ENCODE measurements around the gene DUS2. TPM values are rescaled to one million over a fixed set of nuclear protein-coding genes. Genes with fewer than 3 reads are reported as not detected.
"Not testable (repeated sequence)": the region's sequence is repeated elsewhere in the genome, so short reads cannot be mapped to it uniquely, and the experiment has no call there.

Gene DUS2
- total RNA-seq, 1 experiment from 2014 or later: 19.9 TPM

DNA sequence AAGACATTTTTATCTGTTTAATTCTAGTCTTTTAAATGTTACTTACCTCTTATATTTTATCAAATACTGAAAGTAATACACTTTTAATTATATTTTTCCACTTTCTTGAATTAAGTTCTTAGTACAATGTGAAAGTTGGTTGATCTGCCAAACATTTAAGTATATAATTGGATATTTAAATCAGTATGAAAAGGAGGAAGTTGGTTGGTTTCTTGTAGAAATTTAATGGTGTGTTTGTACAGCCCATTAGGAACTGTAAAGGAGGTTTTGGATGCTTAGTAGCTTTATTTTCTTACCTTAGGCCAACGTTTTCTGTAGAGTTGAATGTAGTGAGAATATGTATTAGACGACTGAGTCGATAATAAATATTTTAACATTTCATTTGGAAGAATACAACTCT lies 67.4 kb downstream of the DUS2 start:
- H3K4me1 ChIP-seq (ENCODE audit: insufficient read depth, low read length): 0 out of 2 replicates have a peak, but pooled peaks cover 9% of the 10 kb centered on the region
- no peaks in the 10 kb centered on the region for H3K27me3 ChIP-seq (ENCODE audit: low read length)
- no peaks in the 10 kb centered on the region for H3K9me2 ChIP-seq (replicated peaks; ENCODE audit: low read length)
- no peak for ATAC-seq
- no peaks in the 10 kb centered on the region for H3K9me3 ChIP-seq (ENCODE audit: low read length)
- H3K36me3 ChIP-seq (ENCODE audit: low read depth, low read length): no peaks in the 10 kb centered on the region
- no peak overlapping the region for H3K27ac ChIP-seq (ENCODE audit: low read length)
- BruUV-seq (replicated peaks): no TSS peak
- intact Hi-C loops (cut with micrococcal nuclease): no loop called here
- POLR2A ChIA-PET (ENCODE audit: unreplicated experiment): no interaction called here
- H3K4me3 ChIP-seq (ENCODE audit: low read length): no peak overlapping the region
- CTCF ChIA-PET: no interaction called here
- H3F3A ChIP-seq (ENCODE audit: low read length, unreplicated experiment): no peaks in the 10 kb centered on the region
- H4K20me1 ChIP-seq (ENCODE audit: low read length): peaks cover 8% of the 10 kb centered on the region; the same call in 1 of the 2 replicates
- no peak overlapping the region for H2AFZ ChIP-seq (ENCODE audit: low read length)
- TF ChIP-seq EZH2phosphoT487 (IDR thresholded peaks at IDR 0.05; ENCODE audit: borderline replicate concordance, low read length) (no peak), EZH2 (IDR thresholded peaks at IDR 0.05; ENCODE audit: low read length, unreplicated experiment) (no peak)
- H3K9ac ChIP-seq (ENCODE audit: low read length): no peak overlapping the region
- H3K4me2 ChIP-seq (ENCODE audit: low read length): no peak overlapping the region
- H3K79me2 ChIP-seq (ENCODE audit: low read length): peaks cover 96% of the 10 kb centered on the region
- no peak for DNase-seq

DNA sequence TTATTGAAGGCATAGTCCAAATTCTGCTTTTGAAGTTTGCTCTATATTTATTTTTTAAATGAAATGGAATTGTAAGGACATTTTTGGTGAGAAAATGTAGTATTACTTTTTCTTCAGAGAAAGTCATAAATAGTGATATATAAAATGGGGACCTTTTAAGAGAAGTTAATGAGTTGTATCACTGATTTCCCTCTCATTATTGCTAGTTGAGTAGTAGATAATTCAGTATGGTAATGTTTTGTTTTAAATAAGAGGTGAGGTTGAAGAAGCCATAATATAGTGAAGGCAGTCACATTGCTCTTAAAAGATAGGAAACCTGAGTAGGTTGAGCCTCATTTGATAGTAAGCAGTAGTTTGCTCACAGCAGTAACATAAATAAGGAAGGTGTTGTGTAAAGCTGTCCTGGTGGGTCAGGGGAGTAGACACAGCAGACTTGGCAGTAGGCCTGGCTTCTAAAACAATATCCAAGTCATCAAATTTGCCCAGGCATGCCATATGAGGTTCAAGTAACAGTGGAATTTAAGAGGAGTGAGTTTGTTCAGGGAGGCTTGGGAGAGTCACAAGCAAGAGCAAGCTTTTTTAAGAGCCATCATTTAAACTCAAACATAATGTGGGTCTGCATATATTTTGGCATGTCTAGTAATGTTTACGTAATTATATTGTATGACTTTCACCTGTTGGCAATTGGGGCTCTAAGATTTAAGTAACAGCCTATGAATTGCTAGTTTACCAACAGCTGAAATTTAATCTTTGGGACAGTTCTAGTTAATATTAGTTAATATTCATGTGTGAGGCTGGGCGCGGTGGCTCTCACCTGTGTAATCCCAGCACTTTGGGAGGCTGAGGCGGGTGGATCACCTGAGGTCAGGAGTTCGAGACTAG lies 68.5 kb downstream of the DUS2 start:
- no peak overlapping the region for H3K27ac ChIP-seq (ENCODE audit: low read length)
- DNase-seq: peak; percentile 21
- H3K27me3 ChIP-seq (ENCODE audit: low read length): no peaks in the 10 kb centered on the region
- no TSS peak for BruUV-seq (replicated peaks)
- H3K9ac ChIP-seq (ENCODE audit: low read length): no peak overlapping the region
- intact Hi-C loops (cut with micrococcal nuclease): no loop called here
- H3K79me2 ChIP-seq (ENCODE audit: low read length): peaks cover 96% of the 10 kb centered on the region
- H3K36me3 ChIP-seq (ENCODE audit: low read depth, low read length): no peaks in the 10 kb centered on the region
- 0 out of 2 replicates have a peak, but pooled peaks cover 9% of the 10 kb centered on the region for H3K4me1 ChIP-seq (ENCODE audit: insufficient read depth, low read length)
- no peaks in the 10 kb centered on the region for H3F3A ChIP-seq (ENCODE audit: low read length, unreplicated experiment)
- peak; percentile 29 for ATAC-seq
- no peak overlapping the region for H3K4me3 ChIP-seq (ENCODE audit: low read length)
- TF ChIP-seq EZH2 (IDR thresholded peaks at IDR 0.05; ENCODE audit: low read length, unreplicated experiment) (no peak), EZH2phosphoT487 (IDR thresholded peaks at IDR 0.05; ENCODE audit: borderline replicate concordance, low read length) (no peak)
- TF ChIP-seq, protein P1, sequence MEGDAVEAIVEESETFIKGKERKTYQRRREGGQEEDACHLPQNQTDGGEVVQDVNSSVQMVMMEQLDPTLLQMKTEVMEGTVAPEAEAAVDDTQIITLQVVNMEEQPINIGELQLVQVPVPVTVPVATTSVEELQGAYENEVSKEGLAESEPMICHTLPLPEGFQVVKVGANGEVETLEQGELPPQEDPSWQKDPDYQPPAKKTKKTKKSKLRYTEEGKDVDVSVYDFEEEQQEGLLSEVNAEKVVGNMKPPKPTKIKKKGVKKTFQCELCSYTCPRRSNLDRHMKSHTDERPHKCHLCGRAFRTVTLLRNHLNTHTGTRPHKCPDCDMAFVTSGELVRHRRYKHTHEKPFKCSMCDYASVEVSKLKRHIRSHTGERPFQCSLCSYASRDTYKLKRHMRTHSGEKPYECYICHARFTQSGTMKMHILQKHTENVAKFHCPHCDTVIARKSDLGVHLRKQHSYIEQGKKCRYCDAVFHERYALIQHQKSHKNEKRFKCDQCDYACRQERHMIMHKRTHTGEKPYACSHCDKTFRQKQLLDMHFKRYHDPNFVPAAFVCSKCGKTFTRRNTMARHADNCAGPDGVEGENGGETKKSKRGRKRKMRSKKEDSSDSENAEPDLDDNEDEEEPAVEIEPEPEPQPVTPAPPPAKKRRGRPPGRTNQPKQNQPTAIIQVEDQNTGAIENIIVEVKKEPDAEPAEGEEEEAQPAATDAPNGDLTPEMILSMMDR (conservative IDR thresholded peaks at IDR 0.05; ENCODE audit: low read depth, low read length): no peak
- H4K20me1 ChIP-seq (ENCODE audit: low read length): peaks cover 7% of the 10 kb centered on the region; the same call in 1 of the 2 replicates
- H2AFZ ChIP-seq (ENCODE audit: low read length): no peak overlapping the region
- POLR2A ChIA-PET (ENCODE audit: unreplicated experiment): interaction anchor here (0.7 kb wide), 1 partner anchor 48 kb away, joined by 6 read pairs; no protein-coding TSS in a partner anchor
- CTCF ChIA-PET: interaction anchor here (0.5 kb wide), 1 partner anchor 38 kb away, joined by 4 read pairs; no protein-coding TSS in a partner anchor
- H3K4me2 ChIP-seq (ENCODE audit: low read length): no peak overlapping the region
- H3K9me3 ChIP-seq (ENCODE audit: low read length): no peaks in the 10 kb centered on the region
- H3K9me2 ChIP-seq (replicated peaks; ENCODE audit: low read length): no peaks in the 10 kb centered on the region

DNA sequence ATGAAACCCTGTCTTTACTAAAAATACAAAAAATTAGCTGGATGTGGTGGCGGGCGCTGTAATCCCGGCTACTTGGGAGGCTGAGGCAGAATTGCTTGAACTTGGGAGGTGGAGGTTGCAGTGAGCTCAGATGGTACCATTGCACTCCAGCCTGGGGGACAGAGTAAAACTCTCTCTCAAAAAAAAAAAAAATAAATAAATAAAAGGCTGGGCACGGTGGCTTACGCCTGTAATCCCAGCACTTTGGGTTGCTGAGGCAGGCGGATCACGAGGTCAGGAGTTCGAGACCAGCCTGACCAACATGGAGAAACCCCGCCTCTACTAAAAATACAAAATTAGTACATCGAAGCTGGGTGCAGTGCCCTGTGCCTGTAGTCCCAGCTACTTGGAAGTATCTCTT lies 69.2 kb downstream of the DUS2 start:
- ATAC-seq; H4K20me1 ChIP-seq (ENCODE audit: low read length); H2AFZ ChIP-seq (ENCODE audit: low read length); H3K9ac ChIP-seq (ENCODE audit: low read length); H3K27me3 ChIP-seq (ENCODE audit: low read length); H3F3A ChIP-seq (ENCODE audit: low read length, unreplicated experiment); DNase-seq; H3K4me1 ChIP-seq (ENCODE audit: insufficient read depth, low read length); H3K4me3 ChIP-seq (ENCODE audit: low read length); CTCF ChIA-PET; H3K4me2 ChIP-seq (ENCODE audit: low read length); intact Hi-C loops (cut with micrococcal nuclease); H3K27ac ChIP-seq (ENCODE audit: low read length); H3K9me3 ChIP-seq (ENCODE audit: low read length); BruUV-seq (replicated peaks); H3K36me3 ChIP-seq (ENCODE audit: low read depth, low read length); H3K9me2 ChIP-seq (replicated peaks; ENCODE audit: low read length): not testable (repeated sequence)
- POLR2A ChIA-PET (ENCODE audit: unreplicated experiment): interaction anchor here (0.7 kb wide), 1 partner anchor 47 kb away, joined by 6 read pairs; no protein-coding TSS in a partner anchor
- peaks cover 96% of the 10 kb centered on the region for H3K79me2 ChIP-seq (ENCODE audit: low read length)
